ENCODE measurements around the gene POLR2J. TPM values are rescaled to one million over a fixed set of nuclear protein-coding genes. Genes with fewer than 3 reads are reported as not detected.

POLR2J gene
- total RNA-seq, 1 donor from 2014 or later = 49.0 TPM

- ATAC-seq (no peak), DNase-seq (ENCODE audit: missing footprints) (no peak)
- intact Hi-C loops (cut with DNase I) = no loop called here
Observed at GRCh38 chr7:102451371-102452054, 27.2 kb downstream of the POLR2J start.

- intact Hi-C loops (cut with DNase I) = no loop called here
- ATAC-seq (no peak), DNase-seq (ENCODE audit: missing footprints) (no peak)
Observed at GRCh38 chr7:102450242-102450641, 28.5 kb downstream of the POLR2J start.

GRCh38 chr7:102449136-102449535, 29.6 kb downstream of the POLR2J start:
- intact Hi-C loops (cut with DNase I) = no loop called here
- no peak for DNase-seq (ENCODE audit: missing footprints)
- ATAC-seq = no peak

- DNase-seq (ENCODE audit: missing footprints) = no peak
- ATAC-seq = no peak
- intact Hi-C loops (cut with DNase I) = no loop called here
Observed at GRCh38 chr7:102447311-102447710, 31.4 kb downstream of the POLR2J start.

- DNase-seq (ENCODE audit: missing footprints) (no peak), ATAC-seq (peak; percentile 31)
- intact Hi-C loops (cut with DNase I) = no loop called here
Observed at GRCh38 chr7:102446387-102447156, 32.1 kb downstream of the POLR2J start.

- DNase-seq (ENCODE audit: missing footprints) = no peak
- ATAC-seq = no peak
- intact Hi-C loops (cut with DNase I) = no loop called here
Observed at GRCh38 chr7:102445674-102446071, 33.0 kb downstream of the POLR2J start.

- no peak for DNase-seq (ENCODE audit: missing footprints)
- intact Hi-C loops (cut with DNase I) = no loop called here
- no peak for ATAC-seq
Observed at GRCh38 chr7:102444961-102445673, 33.6 kb downstream of the POLR2J start.

- ATAC-seq = peak; percentile 31
- intact Hi-C loops (cut with DNase I) = no loop called here
- DNase-seq (ENCODE audit: missing footprints) = no peak
Observed at GRCh38 chr7:102439963-102440795, 38.5 kb downstream of the POLR2J start.

- DNase-seq (ENCODE audit: missing footprints) = no peak
- ATAC-seq = no peak
- intact Hi-C loops (cut with DNase I) = no loop called here
Observed at GRCh38 chr7:102436118-102436517, 42.6 kb downstream of the POLR2J start.

GRCh38 chr7:102434039-102434486, 44.7 kb downstream of the POLR2J start:
- intact Hi-C loops (cut with DNase I) = no loop called here
- ATAC-seq = peak; percentile 6
- no peak for DNase-seq (ENCODE audit: missing footprints)

GRCh38 chr7:102433219-102434038, 45.3 kb downstream of the POLR2J start, which contains the start of gene ORAI2:
TSS of gene ORAI2 (plus strand) at chr7:102433575. CDS start at chr7:102438957, 5,382 bp downstream.
- intact Hi-C loops (cut with DNase I) = no loop called here
- ATAC-seq = peak; percentile 77
- DNase-seq (ENCODE audit: missing footprints) = peak; percentile 93

- ATAC-seq = peak; percentile 20
- DNase-seq (ENCODE audit: missing footprints) = no peak
- intact Hi-C loops (cut with DNase I) = no loop called here
Observed at GRCh38 chr7:102432442-102433218, 46.1 kb downstream of the POLR2J start.

GRCh38 chr7:102431617-102432298, 47.0 kb downstream of the POLR2J start:
- DNase-seq (ENCODE audit: missing footprints) = no peak
- ATAC-seq = no peak
- intact Hi-C loops (cut with DNase I) = no loop called here

- ATAC-seq = no peak
- intact Hi-C loops (cut with DNase I) = no loop called here
- no peak for DNase-seq (ENCODE audit: missing footprints)
Observed at GRCh38 chr7:102429141-102429899, 49.4 kb downstream of the POLR2J start.

- intact Hi-C loops (cut with DNase I) = no loop called here
- no peak for DNase-seq (ENCODE audit: missing footprints)
- ATAC-seq = no peak
Observed at GRCh38 chr7:102427019-102427405, 51.7 kb downstream of the POLR2J start.
